GM12874 (cell line): Measurements from ENCODE around the gene FBXO7.

Experiments used
- TF ChIP-seq, protein P1 (sequence below): IDR thresholded peaks from 2 replicates; pipeline ENCODE4 v1.5.1; 2011; ENCODE audit warnings: low read depth, mild to moderate bottlenecking, control low read depth, low read length, moderate library complexity; ENCODE audit not compliant: insufficient read depth

Gene FBXO7

DNA sequence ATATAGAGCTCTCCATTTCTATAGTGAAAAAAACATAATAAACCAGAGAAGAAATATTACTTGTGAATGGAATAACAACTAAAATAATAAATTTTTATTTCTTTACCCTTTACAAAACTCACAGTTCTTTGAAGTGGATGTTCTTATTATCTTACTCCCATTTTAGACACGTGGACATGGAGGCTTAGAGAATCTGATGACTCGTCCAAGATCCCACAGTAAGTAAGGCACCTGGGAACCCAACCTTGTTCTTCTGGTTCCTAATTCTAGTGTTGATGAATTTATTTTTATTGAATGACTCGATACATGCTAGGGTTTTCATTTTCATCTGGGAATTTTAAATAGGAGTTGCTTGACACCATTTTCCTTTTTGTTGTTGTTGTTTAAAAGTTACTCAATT, 12.2 kb upstream of the FBXO7 start:
- TF ChIP-seq, protein P1, sequence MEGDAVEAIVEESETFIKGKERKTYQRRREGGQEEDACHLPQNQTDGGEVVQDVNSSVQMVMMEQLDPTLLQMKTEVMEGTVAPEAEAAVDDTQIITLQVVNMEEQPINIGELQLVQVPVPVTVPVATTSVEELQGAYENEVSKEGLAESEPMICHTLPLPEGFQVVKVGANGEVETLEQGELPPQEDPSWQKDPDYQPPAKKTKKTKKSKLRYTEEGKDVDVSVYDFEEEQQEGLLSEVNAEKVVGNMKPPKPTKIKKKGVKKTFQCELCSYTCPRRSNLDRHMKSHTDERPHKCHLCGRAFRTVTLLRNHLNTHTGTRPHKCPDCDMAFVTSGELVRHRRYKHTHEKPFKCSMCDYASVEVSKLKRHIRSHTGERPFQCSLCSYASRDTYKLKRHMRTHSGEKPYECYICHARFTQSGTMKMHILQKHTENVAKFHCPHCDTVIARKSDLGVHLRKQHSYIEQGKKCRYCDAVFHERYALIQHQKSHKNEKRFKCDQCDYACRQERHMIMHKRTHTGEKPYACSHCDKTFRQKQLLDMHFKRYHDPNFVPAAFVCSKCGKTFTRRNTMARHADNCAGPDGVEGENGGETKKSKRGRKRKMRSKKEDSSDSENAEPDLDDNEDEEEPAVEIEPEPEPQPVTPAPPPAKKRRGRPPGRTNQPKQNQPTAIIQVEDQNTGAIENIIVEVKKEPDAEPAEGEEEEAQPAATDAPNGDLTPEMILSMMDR = no peak

DNA sequence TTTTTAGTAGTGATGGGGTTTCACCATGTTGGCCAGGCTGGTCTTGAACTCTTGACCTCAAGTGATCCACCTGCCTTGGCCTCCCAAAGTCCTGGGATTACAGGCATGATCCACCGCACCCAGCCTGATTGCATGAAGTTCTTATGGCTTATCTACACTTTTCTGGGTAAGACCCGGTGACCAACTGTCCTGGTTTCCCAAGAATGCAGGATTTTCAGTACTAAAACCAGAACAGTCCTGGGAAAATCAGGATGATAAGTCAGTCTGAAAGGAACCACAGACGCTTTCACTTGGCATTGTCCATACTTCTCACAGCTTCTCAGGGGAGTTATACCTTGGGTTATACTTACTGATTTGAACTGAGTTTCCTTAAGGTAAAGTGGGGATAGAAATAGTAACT, 8.9 kb upstream of the FBXO7 start:
- TF ChIP-seq, protein P1 = no peak

DNA sequence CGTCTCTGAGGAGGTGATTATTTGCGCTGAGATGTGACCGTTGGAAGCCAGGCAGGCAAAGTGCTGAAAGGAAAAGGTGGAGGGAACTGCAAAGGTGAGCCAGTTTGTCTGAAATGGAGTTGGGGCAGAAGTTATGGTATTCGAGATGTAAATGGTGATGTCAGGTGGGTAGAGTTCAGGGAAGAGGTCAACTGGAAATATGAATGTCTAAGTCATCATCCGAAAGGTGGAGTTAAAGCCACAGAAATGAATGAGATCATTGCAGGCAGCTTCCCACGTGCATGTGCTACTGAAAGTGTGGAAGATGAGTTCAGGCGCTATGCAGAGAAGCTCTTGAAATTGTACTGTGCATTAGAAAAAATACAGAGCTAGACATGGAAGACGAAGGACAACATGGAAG, 8.1 kb upstream of the FBXO7 start:
- TF ChIP-seq, protein P1 = no peak

DNA sequence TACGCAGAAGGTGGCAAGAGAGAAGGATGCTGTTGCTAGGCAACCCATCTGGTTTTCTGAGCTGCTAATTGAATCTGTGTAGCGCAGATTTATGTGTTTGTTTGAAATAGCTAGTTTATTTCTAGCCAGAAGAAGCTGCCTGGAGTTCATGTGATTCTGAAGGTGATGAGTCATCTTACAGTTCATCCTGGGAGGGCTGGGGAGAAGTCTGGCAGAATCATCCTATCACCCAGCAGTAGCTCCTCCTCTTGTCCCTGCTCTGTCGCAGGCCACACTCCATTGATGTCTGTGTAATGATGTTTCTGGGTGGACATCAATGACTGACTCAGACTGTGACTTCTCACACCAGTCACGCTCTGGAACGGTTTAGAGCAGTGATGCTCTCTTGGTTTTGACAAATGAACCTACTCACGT, 4.8 kb upstream of the FBXO7 start:
- TF ChIP-seq, protein P1 = no peak

DNA sequence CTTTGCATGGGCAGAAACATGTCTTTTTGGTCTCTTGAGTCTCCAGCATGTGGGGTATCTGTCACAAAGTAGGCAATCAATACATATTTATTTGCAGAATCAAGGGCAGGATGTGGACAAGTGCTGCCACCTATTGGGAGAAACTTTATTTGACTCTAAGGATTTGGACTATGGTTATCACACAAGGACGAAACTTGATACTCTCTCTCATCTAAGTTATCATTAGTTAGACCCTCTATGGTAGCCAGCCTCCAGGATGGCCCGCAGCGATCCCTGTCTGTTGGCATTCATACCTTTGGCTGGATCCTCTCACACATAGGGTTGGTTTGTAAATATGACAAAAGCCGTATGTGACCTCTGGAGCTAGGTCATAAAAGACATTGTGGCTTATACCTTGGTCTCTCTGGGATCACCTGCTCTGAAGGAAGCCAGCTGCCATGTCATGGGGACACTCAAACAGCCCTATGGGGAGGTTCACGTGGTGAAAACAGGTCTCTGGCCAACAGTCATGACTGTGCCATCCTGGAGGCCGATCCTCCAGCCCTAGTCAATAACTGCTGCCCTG, 1.1 kb upstream of the FBXO7 start:
- TF ChIP-seq, protein P1 = peak; percentile 47

DNA sequence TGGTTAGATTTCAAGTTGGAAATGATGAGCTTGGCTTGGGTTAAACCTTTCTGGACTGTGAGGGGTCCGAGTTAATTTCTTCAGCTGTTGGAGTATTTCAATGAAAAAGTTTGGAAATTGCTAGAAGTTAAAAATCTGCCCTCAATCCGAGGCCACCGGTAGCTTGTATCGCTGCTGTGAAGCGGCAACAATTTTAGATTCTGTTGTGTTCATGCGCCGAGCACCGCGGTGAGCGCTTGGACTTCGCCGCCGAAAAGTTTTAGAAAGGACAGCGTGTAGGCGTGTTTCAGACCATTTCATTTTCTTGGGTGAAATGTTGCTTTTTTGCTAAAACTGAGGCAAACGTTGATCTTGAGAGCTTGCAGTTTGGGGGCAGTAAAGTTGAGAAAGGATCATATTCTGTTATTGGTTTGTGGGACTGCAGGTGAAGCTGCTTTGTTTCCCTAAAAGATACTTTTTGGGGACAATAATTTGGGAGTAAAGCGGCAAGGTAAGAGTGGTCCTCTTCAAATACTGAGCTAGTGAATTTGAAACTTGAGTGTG, 928 bp downstream of the FBXO7 start:
- TF ChIP-seq, protein P1 = no peak

DNA sequence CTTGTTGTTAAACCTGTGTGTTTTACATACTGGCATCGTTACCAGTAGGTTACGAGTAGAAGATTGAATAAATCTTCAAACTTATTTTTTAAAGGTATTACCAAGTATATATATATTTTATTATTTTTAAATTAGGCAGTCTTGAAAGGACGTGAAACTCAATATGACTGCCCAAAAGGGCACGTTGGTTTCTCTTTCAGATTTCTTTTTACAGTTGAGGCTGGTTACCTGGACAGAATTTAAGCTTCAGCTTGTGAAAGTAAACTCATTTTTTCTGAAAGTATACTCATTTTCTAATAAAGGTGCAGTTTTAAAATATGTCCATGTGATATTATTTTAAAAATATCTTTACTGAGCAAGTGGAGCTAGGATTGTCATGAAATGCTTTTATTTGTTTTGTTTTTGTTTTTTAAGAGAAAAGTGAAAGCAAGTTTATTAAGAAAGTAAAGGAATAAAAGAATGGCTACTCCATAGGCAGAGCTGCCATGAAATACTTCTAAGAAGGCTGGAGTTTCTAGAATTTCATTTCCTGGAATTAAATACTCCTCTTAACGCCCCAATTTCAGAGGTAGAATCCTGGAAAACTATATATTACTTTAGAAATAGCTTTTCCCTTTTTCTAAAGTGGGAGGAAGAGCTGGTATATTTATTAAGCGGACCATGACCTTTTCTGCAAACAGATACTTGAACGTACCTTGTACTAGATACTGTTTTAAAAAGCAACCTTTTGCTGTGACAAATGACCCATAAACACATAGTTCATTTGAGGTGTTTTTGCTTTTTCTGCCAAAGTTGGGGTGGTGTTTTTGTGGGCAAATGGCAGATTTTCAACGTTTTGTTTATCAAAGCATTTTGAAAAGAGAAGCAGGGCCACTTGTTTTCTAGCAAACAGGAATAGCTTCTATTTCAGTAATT, 1.9 kb downstream of the FBXO7 start:
- TF ChIP-seq, protein P1 = no peak
